SIG-M5 treated with dmso at 0.1 percent for 504 hours (cell line): ENCODE results near the gene CPSF4L.
"Not testable (repeated sequence)": the region's sequence is repeated elsewhere in the genome, so short reads cannot be mapped to it uniquely, and the experiment has no call there.

ENCODE experiments used
- DNase-seq: peaks from one replicate; lab custom pipeline; 2025; ENCODE audit not compliant: unreplicated experiment; lab: John Stamatoyannopoulos, UW

The CPSF4L gene

GRCh38 chr17:73269791-73270190 is 8.1 kb upstream of the CPSF4L start:
- DNase-seq, result no peak

- no peak for DNase-seq
Observed at GRCh38 chr17:73269329-73269615, 7.6 kb upstream of the CPSF4L start.

GRCh38 chr17:73268582-73269328 is 7.1 kb upstream of the CPSF4L start:
- DNase-seq, result no peak

GRCh38 chr17:73267648-73268537 is 6.2 kb upstream of the CPSF4L start:
- DNase-seq, result no peak

- no peak for DNase-seq
Observed at GRCh38 chr17:73266796-73267195, 5.1 kb upstream of the CPSF4L start.

- no peak for DNase-seq
Observed at GRCh38 chr17:73265646-73266640, 4.3 kb upstream of the CPSF4L start.

GRCh38 chr17:73264448-73264847 is 2.8 kb upstream of the CPSF4L start:
- not testable (repeated sequence) for DNase-seq

- DNase-seq, result no peak
Observed at GRCh38 chr17:73262676-73263642, 1.3 kb upstream of the CPSF4L start.

- peak; percentile 81 for DNase-seq
Observed at GRCh38 chr17:73261952-73262675, 434 bp upstream of the CPSF4L start.

GRCh38 chr17:73257516-73257915 is 4.2 kb downstream of the CPSF4L start:
- DNase-seq, result no peak

GRCh38 chr17:73256220-73256619 is 5.5 kb downstream of the CPSF4L start:
- no peak for DNase-seq

GRCh38 chr17:73255671-73256181 is 6.0 kb downstream of the CPSF4L start:
- DNase-seq, result peak; percentile 43

- DNase-seq, result no peak
Observed at GRCh38 chr17:73251871-73252270, 9.8 kb downstream of the CPSF4L start.

GRCh38 chr17:73250851-73251640 is 10.6 kb downstream of the CPSF4L start:
- no peak for DNase-seq

GRCh38 chr17:73249700-73250099 is 12.0 kb downstream of the CPSF4L start:
- DNase-seq, result no peak

GRCh38 chr17:73248532-73248931 is 13.1 kb downstream of the CPSF4L start:
- DNase-seq, result no peak

GRCh38 chr17:73247726-73248125 is 14.0 kb downstream of the CPSF4L start:
- no peak for DNase-seq

- no peak for DNase-seq
Observed at GRCh38 chr17:73240561-73240960, 21.1 kb downstream of the CPSF4L start.
